Measurements from ENCODE around the gene MAPK4.
"Not testable (repeated sequence)": the region's sequence is repeated elsewhere in the genome, so short reads cannot be mapped to it uniquely, and the experiment has no call there.

The MAPK4 gene

GRCh38 chr18:50559752-50560680 lies at the start of gene MAPK4:
Gene MAPK4, plus strand, starts transcription at chr18:50560087. Its CDS starts 103,872 bp downstream, at chr18:50663959.
- DNase-seq, result no peak

GRCh38 chr18:50517277-50517676 lies 42.6 kb upstream of the MAPK4 start:
- DNase-seq, result not testable (repeated sequence)

GRCh38 chr18:50518787-50519546 lies 40.9 kb upstream of the MAPK4 start:
- no peak for DNase-seq

GRCh38 chr18:50523165-50523564 lies 36.7 kb upstream of the MAPK4 start:
- DNase-seq, result no peak

- DNase-seq, result no peak
Measured at GRCh38 chr18:50527636-50528307, 32.1 kb upstream of the MAPK4 start.

GRCh38 chr18:50528806-50529205 lies 31.1 kb upstream of the MAPK4 start:
- DNase-seq, result no peak

- DNase-seq, result not testable (repeated sequence)
Measured at GRCh38 chr18:50533822-50534221, 26.1 kb upstream of the MAPK4 start.

GRCh38 chr18:50544476-50544875 lies 15.4 kb upstream of the MAPK4 start:
- not testable (repeated sequence) for DNase-seq

GRCh38 chr18:50545936-50546335 lies 14.0 kb upstream of the MAPK4 start:
- DNase-seq, result no peak

- no peak for DNase-seq
Measured at GRCh38 chr18:50548160-50548559, 11.7 kb upstream of the MAPK4 start.

- not testable (repeated sequence) for DNase-seq
Measured at GRCh38 chr18:50551651-50552050, 8.2 kb upstream of the MAPK4 start.

- no peak for DNase-seq
Measured at GRCh38 chr18:50558157-50558556, 1.7 kb upstream of the MAPK4 start.

- DNase-seq, result no peak
Measured at GRCh38 chr18:50558948-50559751, 737 bp upstream of the MAPK4 start.

- DNase-seq, result no peak
Measured at GRCh38 chr18:50560681-50561629, 1.1 kb downstream of the MAPK4 start.

- DNase-seq, result not testable (repeated sequence)
Measured at GRCh38 chr18:50562258-50562657, 2.4 kb downstream of the MAPK4 start.

- DNase-seq, result no peak
Measured at GRCh38 chr18:50562686-50563085, 2.8 kb downstream of the MAPK4 start.

GRCh38 chr18:50563376-50563775 lies 3.5 kb downstream of the MAPK4 start:
- no peak for DNase-seq

- no peak for DNase-seq
Measured at GRCh38 chr18:50569930-50570329, 10.0 kb downstream of the MAPK4 start.

- no peak for DNase-seq
Measured at GRCh38 chr18:50571606-50572005, 11.7 kb downstream of the MAPK4 start.

GRCh38 chr18:50573196-50573595 lies 13.3 kb downstream of the MAPK4 start:
- DNase-seq, result not testable (repeated sequence)

- DNase-seq, result no peak
Measured at GRCh38 chr18:50573679-50574078, 13.8 kb downstream of the MAPK4 start.
